GM23248 (cell line): ENCODE measurements around the gene CREBBP. TPM values are rescaled to one million over a fixed set of nuclear protein-coding genes. Genes with fewer than 3 reads are reported as not detected.
A peak's percentile ranks its signal among the peaks of the same experiment; 100 is the strongest.

Experiments used
- DNase-seq: peaks from one replicate; pipeline ENCODE4 v3.0.0-alpha.2; 2015
- H2AFZ ChIP-seq: fragments of 200-600 bp; sonication (generic); 2 replicates; pipeline ENCODE4 v1.6.1; 2016; ENCODE audit warnings: antibody characterized with exemption
- H3F3A ChIP-seq: fragments of 200-600 bp; sonication (generic); 2 replicates; pipeline ENCODE4 v1.6.1; 2016; ENCODE audit warnings: mild to moderate bottlenecking, antibody characterized with exemption, mixed run types; ENCODE audit not compliant: insufficient read depth
- H3K27ac ChIP-seq: fragments of 200-600 bp; sonication (generic); 2 replicates; pipeline ENCODE4 v1.5.1; 2016; ENCODE audit warnings: mild to moderate bottlenecking
- H3K27me3 ChIP-seq: fragments of 200-600 bp; sonication (generic); replicated peaks from 2 replicates; pipeline ENCODE4 v1.6.1; 2016; ENCODE audit warnings: mild to moderate bottlenecking; ENCODE audit not compliant: insufficient read depth
- H3K36me3 ChIP-seq: fragments of 200-600 bp; sonication (generic); 2 replicates; pipeline ENCODE4 v1.6.1; 2016; ENCODE audit warnings: low read depth, mild to moderate bottlenecking
- H3K4me1 ChIP-seq: fragments of 200-600 bp; sonication (generic); 2 replicates; pipeline ENCODE4 v1.6.1; 2016; ENCODE audit warnings: mild to moderate bottlenecking; ENCODE audit not compliant: insufficient read depth
- H3K4me2 ChIP-seq: fragments of 200-600 bp; sonication (generic); one replicate; pipeline ENCODE4 v1.6.1; 2016; ENCODE audit warnings: mild to moderate bottlenecking; ENCODE audit not compliant: unreplicated experiment
- H3K4me3 ChIP-seq: fragments of 200-600 bp; sonication (generic); 2 replicates; pipeline ENCODE4 v1.5.1; 2016; ENCODE audit warnings: mild to moderate bottlenecking
- H3K79me2 ChIP-seq: fragments of 200-600 bp; sonication (generic); 2 replicates; pipeline ENCODE4 v1.6.1; 2016; ENCODE audit warnings: mild to moderate bottlenecking; ENCODE audit not compliant: insufficient read depth
- H3K9ac ChIP-seq: fragments of 200-600 bp; sonication (generic); 2 replicates; pipeline ENCODE4 v1.6.1; 2016; ENCODE audit warnings: mild to moderate bottlenecking
- H3K9me2 ChIP-seq: fragments of 200-600 bp; sonication (generic); 2 replicates; pipeline ENCODE4 v1.6.1; 2016; ENCODE audit warnings: mixed run types, mild to moderate bottlenecking, moderate library complexity; ENCODE audit not compliant: insufficient read depth
- H3K9me3 ChIP-seq: fragments of 200-600 bp; sonication (generic); one replicate; pipeline ENCODE4 v1.6.1; 2017; ENCODE audit warnings: low read depth
- H4K20me1 ChIP-seq: fragments of 200-600 bp; sonication (generic); 2 replicates; pipeline ENCODE4 v1.6.0; 2016; ENCODE audit not compliant: insufficient read depth
- EZH2 ChIP-seq: fragments of 200-600 bp; sonication (generic); IDR thresholded peaks from 2 replicates; pipeline ENCODE4 v1.6.1; 2018; ENCODE audit warnings: antibody characterized with exemption, mild to moderate bottlenecking; ENCODE audit not compliant: insufficient read depth, poor library complexity, severe bottlenecking
- EZH2phosphoT487 ChIP-seq: fragments of 200-600 bp; sonication (generic); IDR thresholded peaks from 2 replicates; pipeline ENCODE4 v1.6.1; 2018; ENCODE audit warnings: antibody characterized with exemption, moderate library complexity, mild to moderate bottlenecking, low read depth; ENCODE audit not compliant: insufficient read depth
- WGBS, 2 experiments: methylation state at CpG; one replicate each; pipeline ENCODE4 v1.1.6; 2015 to 2017; ENCODE audit warnings: low lambda C conversion rate in 2 of 2, low coverage in 1 of 2; ENCODE audit errors: missing lambda C conversion rate in 2 of 2; 5-methylcytosine and 5-hydroxymethylcytosine counted together
- in situ Hi-C: fragments of 300-500 bp; cut with MboI; formaldehyde crosslinking; loops from 2 replicates; pipeline ENCODE4 v1.15.0; 2020
- polyA plus RNA-seq: library from polyadenylated mRNA; unstranded; fragments of >200 nt; fragmentation: Nextera tagmentation; extraction: Ambion mirVana; gene quantifications from 2 replicates; pipeline ENCODE4 v1.2.1, GENCODE V29; 2016
- total RNA-seq: library from RNA; depleted of rRNA; stranded (reverse); fragments of >200 nt; shearing (Covaris generic); gene quantifications from 2 replicates; pipeline ENCODE4 v1.2.3, GENCODE V29; 2014

CREBBP gene
- total and polyA plus RNA-seq, 2 experiments from 2014 or later: 11.7 to 11.9 TPM

GRCh38 chr16:3782566-3782965, 97.9 kb downstream of the CREBBP start:
- Histone ChIP-seq H3K79me2 (peaks cover 76% of the 10 kb centered on the region), H3F3A (peaks cover 3% of the 10 kb centered on the region; the same call in 1 of the 2 replicates), H4K20me1 (peaks cover 5% of the 10 kb centered on the region; the same call in 1 of the 2 replicates), H3K27me3 (no peaks in the 10 kb centered on the region), H3K4me3 (no peak overlapping the region), H2AFZ (no peak overlapping the region), H3K9ac (no peak overlapping the region), H3K4me1 (no peaks in the 10 kb centered on the region), H3K9me3 (no peaks in the 10 kb centered on the region), H3K27ac (no peak overlapping the region), H3K4me2 (no peak overlapping the region), H3K36me3 (peaks cover 27% of the 10 kb centered on the region), H3K9me2 (no peaks in the 10 kb centered on the region)
- in situ Hi-C loops: no loop called here
- 91 to 97% methylated on average over 7 of the region's 7 CpGs for WGBS, 2 experiments
- DNase-seq: no peak
- TF ChIP-seq EZH2 (no peak), EZH2phosphoT487 (no peak)

- peaks cover 30% of the 10 kb centered on the region for H3K36me3 ChIP-seq
- H3F3A ChIP-seq: peaks cover 6% of the 10 kb centered on the region; the same call in 1 of the 2 replicates
- H2AFZ ChIP-seq: no peak overlapping the region
- in situ Hi-C loops: no loop called here
- H4K20me1 ChIP-seq: peaks cover 5% of the 10 kb centered on the region; the same call in 1 of the 2 replicates
- TF ChIP-seq EZH2 (no peak), EZH2phosphoT487 (no peak)
- H3K9me3 ChIP-seq: no peaks in the 10 kb centered on the region
- no peaks in the 10 kb centered on the region for H3K4me1 ChIP-seq
- H3K9me2 ChIP-seq: no peaks in the 10 kb centered on the region
- DNase-seq: peak; percentile 8
- no peak overlapping the region for H3K27ac ChIP-seq
- H3K4me2 ChIP-seq: no peak overlapping the region
- no peaks in the 10 kb centered on the region for H3K27me3 ChIP-seq
- no peak overlapping the region for H3K9ac ChIP-seq
- peaks cover 65% of the 10 kb centered on the region for H3K79me2 ChIP-seq
- H3K4me3 ChIP-seq: no peak overlapping the region
- 92 to 94% methylated on average over 4 of the region's 4 CpGs for WGBS, 2 experiments
Measured at GRCh38 chr16:3781421-3781820, 99.1 kb downstream of the CREBBP start.

GRCh38 chr16:3780570-3780969, 99.9 kb downstream of the CREBBP start:
- no peak overlapping the region for H3K4me2 ChIP-seq
- no peaks in the 10 kb centered on the region for H3K4me1 ChIP-seq
- H3K36me3 ChIP-seq: peaks cover 30% of the 10 kb centered on the region
- H3K79me2 ChIP-seq: peaks cover 63% of the 10 kb centered on the region
- no peaks in the 10 kb centered on the region for H3K9me2 ChIP-seq
- H2AFZ ChIP-seq: no peak overlapping the region
- 56 to 58% methylated on average over 6 of the region's 6 CpGs for WGBS, 2 experiments
- H3K9me3 ChIP-seq: no peaks in the 10 kb centered on the region
- H3K9ac ChIP-seq: no peak overlapping the region
- peaks cover 5% of the 10 kb centered on the region; the same call in 1 of the 2 replicates for H4K20me1 ChIP-seq
- no peak for TF ChIP-seq EZH2
- no peak for TF ChIP-seq EZH2phosphoT487
- peaks cover 6% of the 10 kb centered on the region; the same call in 1 of the 2 replicates for H3F3A ChIP-seq
- H3K4me3 ChIP-seq: no peak overlapping the region
- in situ Hi-C loops: no loop called here
- H3K27me3 ChIP-seq: no peaks in the 10 kb centered on the region
- H3K27ac ChIP-seq: no peak overlapping the region
- DNase-seq: peak; percentile 18

- Histone ChIP-seq H3K4me1 (peaks cover 10% of the 10 kb centered on the region), H3K27ac (no peak overlapping the region), H3F3A (peaks cover 15% of the 10 kb centered on the region; the same call in 1 of the 2 replicates), H3K9ac (no peak overlapping the region), H2AFZ (no peak overlapping the region), H3K79me2 (peaks cover 42% of the 10 kb centered on the region), H3K36me3 (peaks cover 50% of the 10 kb centered on the region), H3K9me3 (no peaks in the 10 kb centered on the region), H3K4me2 (no peak overlapping the region), H3K9me2 (no peaks in the 10 kb centered on the region), H3K27me3 (no peaks in the 10 kb centered on the region), H3K4me3 (no peak overlapping the region), H4K20me1 (0 out of 2 replicates have a peak, but pooled peaks cover 3% of the 10 kb centered on the region)
- TF ChIP-seq EZH2 (no peak), EZH2phosphoT487 (no peak)
- no peak for DNase-seq
- WGBS, 2 experiments: 82% methylated on average over 4 of the region's 4 CpGs
- in situ Hi-C loops: no loop called here
Measured at GRCh38 chr16:3776316-3776715, 104.2 kb downstream of the CREBBP start.

- Histone ChIP-seq H3K27me3 (no peaks in the 10 kb centered on the region), H3K36me3 (peaks cover 45% of the 10 kb centered on the region), H3F3A (peaks cover 15% of the 10 kb centered on the region; the same call in 1 of the 2 replicates), H3K9me3 (no peaks in the 10 kb centered on the region), H3K79me2 (peaks cover 43% of the 10 kb centered on the region), H3K9me2 (no peaks in the 10 kb centered on the region), H3K4me3 (no peak overlapping the region), H2AFZ (no peak overlapping the region), H3K27ac (no peak overlapping the region), H3K4me2 (no peak overlapping the region), H4K20me1 (0 out of 2 replicates have a peak, but pooled peaks cover 3% of the 10 kb centered on the region), H3K4me1 (peaks cover 10% of the 10 kb centered on the region), H3K9ac (no peak overlapping the region)
- DNase-seq: no peak
- WGBS, 2 experiments: 58 to 67% methylated on average over 6 of the region's 6 CpGs
- TF ChIP-seq EZH2phosphoT487 (no peak), EZH2 (no peak)
- in situ Hi-C loops: no loop called here
Measured at GRCh38 chr16:3774819-3775218, 105.7 kb downstream of the CREBBP start.
